A549 (cell line): Measurements from ENCODE around the gene MOB2.

Source experiments
- CHD2 ChIP-seq: fragments of 150-350 bp; IDR thresholded peaks from 2 replicates; pipeline ENCODE4 v1.6.1; 2014; ENCODE audit warnings: low read length; ENCODE audit not compliant: partially characterized antibody
- EP300 ChIP-seq, 2 experiments: fragments of >200 bp; sonication (Bioruptor Twin); formaldehyde crosslinking; IDR thresholded peaks; 2 replicates in 1 of 2; 3 replicates in 1 of 2; pipeline ENCODE4 v1.6.1; 2016 to 2017
- JUNB ChIP-seq: fragments of >200 bp; sonication (Bioruptor Twin); formaldehyde crosslinking; IDR thresholded peaks from 2 replicates; pipeline ENCODE4 v1.6.1; 2016
- MYC ChIP-seq: IDR thresholded peaks from 2 replicates; pipeline ENCODE4 v1.6.1; 2012; ENCODE audit warnings: mild to moderate bottlenecking, inconsistent platforms, low read length, improper control_type of control experiment, borderline replicate concordance
- POLR2A ChIP-seq: IDR thresholded peaks from 2 replicates; pipeline ENCODE4 v1.6.1; 2012; ENCODE audit warnings: mild to moderate bottlenecking, low read length
- TF ChIP-seq, protein P1 (sequence below): IDR thresholded peaks from 2 replicates; pipeline ENCODE4 v1.6.1; 2012
- TF ChIP-seq, protein P2 (sequence below): fragments of >200 bp; sonication (Bioruptor Twin); formaldehyde crosslinking; IDR thresholded peaks from 3 replicates; pipeline ENCODE4 v1.5.1; 2016
- TF ChIP-seq, protein P3 (sequence below): fragments of 200-600 bp; sonication (generic); IDR thresholded peaks from 2 replicates; pipeline ENCODE4 v1.6.1; 2016; ENCODE audit warnings: antibody characterized with exemption, mild to moderate bottlenecking, moderate library complexity
- TF ChIP-seq, protein P4 (sequence below): fragments of >200 bp; sonication (Bioruptor Twin); formaldehyde crosslinking; IDR thresholded peaks from 3 replicates; pipeline ENCODE4 v1.6.1; 2016

DNA sequence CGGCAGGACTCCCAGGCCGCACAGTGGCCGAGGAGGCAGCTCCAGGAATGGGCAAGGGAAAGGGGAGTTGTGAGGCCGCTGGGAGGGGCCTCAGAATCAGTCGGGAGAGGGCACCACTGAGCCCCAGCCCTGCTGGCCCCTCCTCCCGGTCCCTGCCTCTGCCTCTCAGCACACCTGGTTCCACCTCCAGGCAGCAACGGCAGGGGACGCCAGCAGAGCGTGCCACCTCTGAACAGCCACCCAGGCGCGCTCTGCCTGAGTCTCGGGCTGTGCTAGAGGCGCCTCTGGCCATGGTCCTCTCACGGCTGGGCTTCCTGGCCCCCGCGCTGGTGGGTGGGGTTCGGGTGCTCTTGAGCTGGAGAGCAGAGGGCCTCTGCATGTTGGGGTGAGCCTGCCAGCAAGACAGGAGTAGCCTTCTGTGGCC, 33.0 kb downstream of the MOB2 start:
- no peak for TF ChIP-seq POLR2A
- no peak for TF ChIP-seq CHD2
- TF ChIP-seq JUNB, result no peak
- TF ChIP-seq, protein P1, sequence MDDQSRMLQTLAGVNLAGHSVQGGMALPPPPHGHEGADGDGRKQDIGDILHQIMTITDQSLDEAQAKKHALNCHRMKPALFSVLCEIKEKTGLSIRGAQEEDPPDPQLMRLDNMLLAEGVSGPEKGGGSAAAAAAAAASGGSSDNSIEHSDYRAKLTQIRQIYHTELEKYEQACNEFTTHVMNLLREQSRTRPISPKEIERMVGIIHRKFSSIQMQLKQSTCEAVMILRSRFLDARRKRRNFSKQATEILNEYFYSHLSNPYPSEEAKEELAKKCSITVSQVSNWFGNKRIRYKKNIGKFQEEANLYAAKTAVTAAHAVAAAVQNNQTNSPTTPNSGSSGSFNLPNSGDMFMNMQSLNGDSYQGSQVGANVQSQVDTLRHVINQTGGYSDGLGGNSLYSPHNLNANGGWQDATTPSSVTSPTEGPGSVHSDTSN, result no peak
- TF ChIP-seq, protein P2, sequence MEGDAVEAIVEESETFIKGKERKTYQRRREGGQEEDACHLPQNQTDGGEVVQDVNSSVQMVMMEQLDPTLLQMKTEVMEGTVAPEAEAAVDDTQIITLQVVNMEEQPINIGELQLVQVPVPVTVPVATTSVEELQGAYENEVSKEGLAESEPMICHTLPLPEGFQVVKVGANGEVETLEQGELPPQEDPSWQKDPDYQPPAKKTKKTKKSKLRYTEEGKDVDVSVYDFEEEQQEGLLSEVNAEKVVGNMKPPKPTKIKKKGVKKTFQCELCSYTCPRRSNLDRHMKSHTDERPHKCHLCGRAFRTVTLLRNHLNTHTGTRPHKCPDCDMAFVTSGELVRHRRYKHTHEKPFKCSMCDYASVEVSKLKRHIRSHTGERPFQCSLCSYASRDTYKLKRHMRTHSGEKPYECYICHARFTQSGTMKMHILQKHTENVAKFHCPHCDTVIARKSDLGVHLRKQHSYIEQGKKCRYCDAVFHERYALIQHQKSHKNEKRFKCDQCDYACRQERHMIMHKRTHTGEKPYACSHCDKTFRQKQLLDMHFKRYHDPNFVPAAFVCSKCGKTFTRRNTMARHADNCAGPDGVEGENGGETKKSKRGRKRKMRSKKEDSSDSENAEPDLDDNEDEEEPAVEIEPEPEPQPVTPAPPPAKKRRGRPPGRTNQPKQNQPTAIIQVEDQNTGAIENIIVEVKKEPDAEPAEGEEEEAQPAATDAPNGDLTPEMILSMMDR, result no peak
- no peak for TF ChIP-seq MYC
- TF ChIP-seq, protein P3, sequence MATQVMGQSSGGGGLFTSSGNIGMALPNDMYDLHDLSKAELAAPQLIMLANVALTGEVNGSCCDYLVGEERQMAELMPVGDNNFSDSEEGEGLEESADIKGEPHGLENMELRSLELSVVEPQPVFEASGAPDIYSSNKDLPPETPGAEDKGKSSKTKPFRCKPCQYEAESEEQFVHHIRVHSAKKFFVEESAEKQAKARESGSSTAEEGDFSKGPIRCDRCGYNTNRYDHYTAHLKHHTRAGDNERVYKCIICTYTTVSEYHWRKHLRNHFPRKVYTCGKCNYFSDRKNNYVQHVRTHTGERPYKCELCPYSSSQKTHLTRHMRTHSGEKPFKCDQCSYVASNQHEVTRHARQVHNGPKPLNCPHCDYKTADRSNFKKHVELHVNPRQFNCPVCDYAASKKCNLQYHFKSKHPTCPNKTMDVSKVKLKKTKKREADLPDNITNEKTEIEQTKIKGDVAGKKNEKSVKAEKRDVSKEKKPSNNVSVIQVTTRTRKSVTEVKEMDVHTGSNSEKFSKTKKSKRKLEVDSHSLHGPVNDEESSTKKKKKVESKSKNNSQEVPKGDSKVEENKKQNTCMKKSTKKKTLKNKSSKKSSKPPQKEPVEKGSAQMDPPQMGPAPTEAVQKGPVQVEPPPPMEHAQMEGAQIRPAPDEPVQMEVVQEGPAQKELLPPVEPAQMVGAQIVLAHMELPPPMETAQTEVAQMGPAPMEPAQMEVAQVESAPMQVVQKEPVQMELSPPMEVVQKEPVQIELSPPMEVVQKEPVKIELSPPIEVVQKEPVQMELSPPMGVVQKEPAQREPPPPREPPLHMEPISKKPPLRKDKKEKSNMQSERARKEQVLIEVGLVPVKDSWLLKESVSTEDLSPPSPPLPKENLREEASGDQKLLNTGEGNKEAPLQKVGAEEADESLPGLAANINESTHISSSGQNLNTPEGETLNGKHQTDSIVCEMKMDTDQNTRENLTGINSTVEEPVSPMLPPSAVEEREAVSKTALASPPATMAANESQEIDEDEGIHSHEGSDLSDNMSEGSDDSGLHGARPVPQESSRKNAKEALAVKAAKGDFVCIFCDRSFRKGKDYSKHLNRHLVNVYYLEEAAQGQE, result no peak
- TF ChIP-seq, protein P4, sequence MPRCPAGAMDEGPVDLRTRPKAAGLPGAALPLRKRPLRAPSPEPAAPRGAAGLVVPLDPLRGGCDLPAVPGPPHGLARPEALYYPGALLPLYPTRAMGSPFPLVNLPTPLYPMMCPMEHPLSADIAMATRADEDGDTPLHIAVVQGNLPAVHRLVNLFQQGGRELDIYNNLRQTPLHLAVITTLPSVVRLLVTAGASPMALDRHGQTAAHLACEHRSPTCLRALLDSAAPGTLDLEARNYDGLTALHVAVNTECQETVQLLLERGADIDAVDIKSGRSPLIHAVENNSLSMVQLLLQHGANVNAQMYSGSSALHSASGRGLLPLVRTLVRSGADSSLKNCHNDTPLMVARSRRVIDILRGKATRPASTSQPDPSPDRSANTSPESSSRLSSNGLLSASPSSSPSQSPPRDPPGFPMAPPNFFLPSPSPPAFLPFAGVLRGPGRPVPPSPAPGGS, result no peak
- no peak for TF ChIP-seq EP300 (IDR thresholded peaks at IDR 0.05)
